Pancreas (tissue), 10 donors: Measurements from ENCODE around the gene SMIM41. TPM values are rescaled to one million over a fixed set of nuclear protein-coding genes. Genes with fewer than 3 reads are reported as not detected.

ENCODE experiments used
- ATAC-seq, 4 donors: fragments of 200-7000 bp; cut with Tn5 transposase; one replicate each; pipeline versions ENCODE4 v1.8.0 to v1.9.1; 2020; ENCODE audit warnings: mild to moderate bottlenecking in 4 of 4, moderate library complexity in 4 of 4
- DNase-seq, 6 donors: peaks; one replicate each; pipeline ENCODE4 v3.0.0-alpha.2; 2020
- FAIRE-seq: peaks from 2 replicates; lab custom pipeline; 2012; peaks lifted over from hg19 to GRCh38; lab: Jason Lieb, UNC
- H3K27ac ChIP-seq, 4 donors: fragments of 200-600 bp; sonication (generic); 1 replicate in 3 of 4; 2 replicates in 1 of 4; pipeline versions ENCODE4 v1.5.0 to v1.8.0; 2020
- H3K27me3 ChIP-seq, 4 donors: fragments of 200-600 bp; one replicate each; pipeline ENCODE4 v1.8.0; 2021
- H3K36me3 ChIP-seq, 3 donors: fragments of 200-600 bp; sonication (generic) in 1 of 3; one replicate each; pipeline versions ENCODE4 v1.5.0 to v1.8.0; 2020 to 2021
- H3K4me1 ChIP-seq, 3 donors: fragments of 200-600 bp; one replicate each; pipeline ENCODE4 v1.8.0; 2021
- H3K4me3 ChIP-seq, 4 donors: fragments of 200-600 bp; sonication (generic) in 2 of 4; one replicate each; pipeline versions ENCODE4 v1.5.0 to v1.8.0; 2020 to 2021
- H3K9me3 ChIP-seq, 4 donors: fragments of 200-600 bp; one replicate each; pipeline ENCODE4 v1.8.0; 2021
- CTCF ChIP-seq, 4 donors: fragments of 200-600 bp; sonication (generic) in 3 of 4; IDR thresholded peaks; one replicate each; pipeline versions ENCODE4 v1.5.0 to v1.8.0; 2021; ENCODE audit warnings: antibody characterized with exemption in 4 of 4
- WGBS, 2 donors: extraction: QIAGEN DNeasy Blood & Tissue Kit; methylation state at CpG; one replicate each; pipeline ENCODE4 v1.1.7; 2013; 5-methylcytosine and 5-hydroxymethylcytosine counted together
- intact Hi-C, 3 donors: fragments of 100-400 bp; cut with DNase I; formaldehyde crosslinking; loops; one replicate each; pipeline versions ENCODE4 v1.11.1 to v1.14.2; 2022
- polyA plus RNA-seq, 2 donors: library from polyadenylated mRNA; stranded (reverse); fragments of 200-250 nt; gene quantifications; one replicate each; pipeline ENCODE4 v1.2.3, GENCODE V29; 2013
- total RNA-seq, 6 donors: library from RNA; stranded (reverse); fragmentation: NEBNext Ultra II Directional in 4 of 6; extraction: Animal tissue kit (Norgen Biotek cat#: 25700) in 4 of 6; gene quantifications; one replicate each; pipeline versions ENCODE4 v1.2.1 to v1.2.4, GENCODE V29; 2021 to 2023
- donor health status: healthy with polysubstance abuse.
- donor health status: DM: no; HTN: no; CAD: no; lungs with moderate emphysema.
- donor health status: DM: no; HTN: no; CAD: no.
- donor health status: control.
- donor health status: control.
- donor health status: Bipolar disorder and iron deficiency.
- donor health status: DM: yes; HTN: yes; CAD: no.
- donor health status: DM: no; HTN: no; CAD: no.
- donor health status: DM: no; HTN: no; CAD: no.
- donor health status: DM: yes; HTN: yes; CAD: no.

The SMIM41 gene
- total and polyA plus RNA-seq, 8 donors = 0.09 to 0.20 (median 0.19) TPM; not detected in 5

- Histone ChIP-seq H3K9me3 (no peaks in the 10 kb centered on the region), H3K27ac (peak overlapping the region; percentile 93 to 100 (median 98)), H3K36me3 (peaks cover 0 to 9% (median 0%) of the 10 kb centered on the region in 3 donors), H3K4me3 (peak overlapping the region; percentile 16 to 52 (median 40)), H3K4me1 (peaks cover 13 to 27% (median 18%) of the 10 kb centered on the region in 3 donors), H3K27me3 (no peaks in the 10 kb centered on the region)
- ATAC-seq (peak; percentile 16 to 45 (median 32)), DNase-seq (peak; percentile 70 to 90 (median 80)), FAIRE-seq (no peak)
- intact Hi-C loops = no loop called here
- no peak for TF ChIP-seq CTCF (IDR thresholded peaks at IDR 0.05)
- WGBS, 2 donors = 10 to 12% methylated on average over 16 of the region's 16 CpGs
Observed at GRCh38 chr12:52050116-52050757, 29.3 kb upstream of the SMIM41 start.

GRCh38 chr12:52050758-52051541, 28.6 kb upstream of the SMIM41 start, which contains the start of gene NR4A1:
Gene NR4A1 (plus strand): TSS chr12:52051442. CDS start chr12:52054329, 2,887 bp downstream.
- no peak for FAIRE-seq
- peak within 1 kb of the TSS; percentile 93 to 100 (median 98) for H3K27ac ChIP-seq
- intact Hi-C loops = no loop called here
- peaks cover 0 to 10% (median 0%) of the 10 kb centered on the region in 3 donors for H3K36me3 ChIP-seq
- peak within 1 kb of the TSS; percentile 16 to 52 (median 40) for H3K4me3 ChIP-seq
- peaks cover 13 to 20% (median 18%) of the 10 kb centered on the region in 3 donors for H3K4me1 ChIP-seq
- peak; percentile 66 to 89 (median 84) for ATAC-seq
- H3K9me3 ChIP-seq = no peaks in the 10 kb centered on the region
- WGBS, 2 donors = 0% methylated on average over 45 to 77 of the region's 77 CpGs
- peak; percentile 95 to 99 (median 97) for DNase-seq
- TF ChIP-seq CTCF (IDR thresholded peaks at IDR 0.05) = no peak
- H3K27me3 ChIP-seq = no peaks in the 10 kb centered on the region

- Histone ChIP-seq H3K4me3 (peak overlapping the region in 2 of 4 donors; percentile 43 to 52), H3K27me3 (no peaks in the 10 kb centered on the region), H3K4me1 (peaks cover 13 to 18% (median 15%) of the 10 kb centered on the region in 3 donors), H3K27ac (peak overlapping the region; percentile 28 to 98 (median 68)), H3K9me3 (no peaks in the 10 kb centered on the region), H3K36me3 (peaks cover 0 to 20% (median 4%) of the 10 kb centered on the region in 3 donors)
- ATAC-seq = peak; percentile 2 to 16 (median 10)
- intact Hi-C loops = no loop called here
- no peak for FAIRE-seq
- TF ChIP-seq CTCF (IDR thresholded peaks at IDR 0.05) = no peak
- peak; percentile 58 to 78 (median 70) for DNase-seq
- 36 to 42% methylated on average over 7 of the region's 7 CpGs for WGBS, 2 donors
Observed at GRCh38 chr12:52052468-52053186, 26.9 kb upstream of the SMIM41 start.

- peaks cover 13 to 18% (median 15%) of the 10 kb centered on the region in 3 donors for H3K4me1 ChIP-seq
- FAIRE-seq (no peak), DNase-seq (peak in 2 of 6 donors; percentile 55 to 70), ATAC-seq (peak in 1 of 4 donors; percentile 0)
- H3K36me3 ChIP-seq = peaks cover 0 to 30% (median 4%) of the 10 kb centered on the region in 3 donors
- no peaks in the 10 kb centered on the region for H3K9me3 ChIP-seq
- H3K27me3 ChIP-seq = no peaks in the 10 kb centered on the region
- H3K4me3 ChIP-seq = peak overlapping the region in 2 of 4 donors; percentile 43 to 52
- H3K27ac ChIP-seq = no peak overlapping the region
- intact Hi-C loops = no loop called here
- TF ChIP-seq CTCF (IDR thresholded peaks at IDR 0.05) = no peak
- WGBS, 2 donors = 69 to 80% methylated on average over 9 of the region's 9 CpGs
Observed at GRCh38 chr12:52053536-52054209, 25.8 kb upstream of the SMIM41 start.
